Ovary (tissue), 9 donors: Measurements from ENCODE around the gene SLFN12. TPM values are rescaled to one million over a fixed set of nuclear protein-coding genes. Genes with fewer than 3 reads are reported as not detected.

Experiments
- DNase-seq, 5 donors: peaks; one replicate each; pipeline ENCODE4 v3.0.0-alpha.2; 2019 to 2020
- H3K27ac ChIP-seq, 2 donors: fragments of 200-600 bp; one replicate each; pipeline versions ENCODE4 v1.5.1 to v1.8.0; 2019 to 2022
- H3K27me3 ChIP-seq: fragments of 200-600 bp; one replicate; pipeline ENCODE4 v1.8.0; 2022
- H3K36me3 ChIP-seq: fragments of 200-600 bp; sonication (generic); one replicate; pipeline ENCODE4 v1.5.1; 2019
- H3K4me1 ChIP-seq: one replicate; pipeline ENCODE4 v1.8.1; 2013; ENCODE audit warnings: mild to moderate bottlenecking, moderate library complexity; ENCODE audit not compliant: insufficient read depth
- H3K4me3 ChIP-seq: fragments of 200-600 bp; sonication (generic); one replicate; pipeline ENCODE4 v1.5.1; 2017
- H3K9me3 ChIP-seq, 2 donors: fragments of 200-600 bp in 1 of 2; sonication (generic) in 1 of 2; one replicate each; pipeline versions ENCODE4 v1.5.1 to v1.8.1; 2013 to 2019; ENCODE audit warnings: mild to moderate bottlenecking in 1 of 2, moderate library complexity in 1 of 2
- CTCF ChIP-seq, 3 donors: fragments of 450-650 bp in 2 of 3; fragments of 200-600 bp in 1 of 3; IDR thresholded peaks; one replicate each; pipeline versions ENCODE4 v1.5.1 to v1.8.0; 2016 to 2022; ENCODE audit warnings: antibody characterized with exemption in 3 of 3, mild to moderate bottlenecking in 1 of 3
- EP300 ChIP-seq: sonication (generic); formaldehyde crosslinking; IDR thresholded peaks from one replicate; pipeline ENCODE4 v1.6.1; 2017; ENCODE audit warnings: antibody characterized with exemption
- POLR2A ChIP-seq: fragments of 450-650 bp; IDR thresholded peaks from one replicate; pipeline ENCODE4 v1.6.1; 2017; ENCODE audit warnings: antibody characterized with exemption, mild to moderate bottlenecking, moderate library complexity
- WGBS, 3 donors: extraction: QIAGEN DNeasy Blood & Tissue Kit in 1 of 3; methylation state at CpG; one replicate each; pipeline versions ENCODE4 v1.1.5 to v1.1.7; 2013 to 2017; 5-methylcytosine and 5-hydroxymethylcytosine counted together
- intact Hi-C, 4 donors: fragments of 100-400 bp; cut with DNase I; formaldehyde crosslinking; loops; one replicate each; pipeline versions ENCODE4 v1.11.0 to v1.15.1; 2022 to 2023
- polyA plus RNA-seq, 2 donors: library from polyadenylated mRNA; stranded (reverse); fragments of 200-250 nt in 1 of 2; fragments of 350-450 nt in 1 of 2; fragmentation: Illumina TruSeq in 1 of 2; extraction: RNeasy Lipid Tissue Mini Kit (QIAGEN cat#74804) in 1 of 2; gene quantifications; one replicate each; pipeline ENCODE4 v1.2.3, GENCODE V29; 2013 to 2014
- total RNA-seq, 7 donors: library from RNA; depleted of rRNA in 2 of 7; stranded (reverse); fragments of >200 nt in 2 of 7; fragmentation: NEBNext Ultra II Directional in 3 of 7; extraction: Animal tissue kit (Norgen Biotek cat#: 25700) in 3 of 7; gene quantifications; one replicate each; pipeline versions ENCODE4 v1.1.0 to v1.2.4, GENCODE V29; 2016 to 2023
- donor health status: DM: no; HTN: no; CAD: no; lungs with moderate emphysema.
- donor health status: DM: no; HTN: no; CAD: no.
- donor health status: Bipolar disorder and iron deficiency.
- donor health status: DM: yes; HTN: yes; CAD: no.
- donor health status: DM: no; HTN: no; CAD: no.
- donor health status: DM: yes; HTN: yes; CAD: no.

SLFN12 gene
- total and polyA plus RNA-seq, 9 donors, result 4.4 to 11.3 (median 7.8) TPM

- peak overlapping the region; percentile 46 for H3K4me3 ChIP-seq
- H3K36me3 ChIP-seq, result no peaks in the 10 kb centered on the region
- H3K4me1 ChIP-seq, result peaks cover 6% of the 10 kb centered on the region
- H3K27me3 ChIP-seq, result no peaks in the 10 kb centered on the region
- no peaks in the 10 kb centered on the region for H3K9me3 ChIP-seq
- WGBS, 3 donors, result 6 to 17% (median 9%) methylated on average over 36 of the region's 36 CpGs
- no peak overlapping the region for H3K27ac ChIP-seq
- TF ChIP-seq EP300, result no peak
- no peak for TF ChIP-seq CTCF (IDR thresholded peaks at IDR 0.05)
- DNase-seq, result peak in 2 of 5 donors; percentile 26 to 35
- intact Hi-C loops, result no loop called here
These were observed 17.2 kb upstream of the SLFN12 start for GRCh38 chr17:35449371-35449931.

GRCh38 chr17:35448899-35449227 lies 16.6 kb upstream of the SLFN12 start:
- TF ChIP-seq EP300 (no peak), POLR2A (no peak)
- no peaks in the 10 kb centered on the region for H3K36me3 ChIP-seq
- no peak overlapping the region for H3K27ac ChIP-seq
- intact Hi-C loops, result no loop called here
- H3K4me1 ChIP-seq, result peaks cover 6% of the 10 kb centered on the region
- 9 to 19% (median 13%) methylated on average over 12 to 16 of the region's 16 CpGs for WGBS, 3 donors
- no peaks in the 10 kb centered on the region for H3K9me3 ChIP-seq
- no peak for DNase-seq
- no peaks in the 10 kb centered on the region for H3K27me3 ChIP-seq
- H3K4me3 ChIP-seq, result peak overlapping the region; percentile 46

- Histone ChIP-seq H3K27me3 (no peaks in the 10 kb centered on the region), H3K4me1 (peaks cover 6% of the 10 kb centered on the region), H3K27ac (no peak within 1 kb of the TSS), H3K36me3 (no peaks in the 10 kb centered on the region), H3K9me3 (no peaks in the 10 kb centered on the region), H3K4me3 (peak within 1 kb of the TSS; percentile 46)
- TF ChIP-seq POLR2A (no peak), EP300 (no peak), CTCF (IDR thresholded peaks at IDR 0.05) (no peak)
- peak; percentile 39 to 72 (median 41) for DNase-seq
- intact Hi-C loops, result no loop called here
- 1% methylated on average over 44 of the region's 44 CpGs for WGBS, 3 donors
These were observed 16.1 kb upstream of the SLFN12 start, which contains the start of gene SLFN13 for GRCh38 chr17:35448214-35448898. Gene SLFN13 (minus strand): TSS chr17:35448766. CDS start chr17:35445680, 3,086 bp downstream.

- intact Hi-C loops, result no loop called here
- Histone ChIP-seq H3K27me3 (no peaks in the 10 kb centered on the region), H3K4me3 (no peak overlapping the region), H3K4me1 (peaks cover 6% of the 10 kb centered on the region), H3K27ac (no peak overlapping the region), H3K36me3 (no peaks in the 10 kb centered on the region), H3K9me3 (no peaks in the 10 kb centered on the region)
- TF ChIP-seq POLR2A (no peak), CTCF (IDR thresholded peaks at IDR 0.05) (no peak), EP300 (no peak)
- DNase-seq, result no peak
- 36 to 47% (median 43%) methylated on average over 3 of the region's 3 CpGs for WGBS, 3 donors
These were observed 15.2 kb upstream of the SLFN12 start for GRCh38 chr17:35447499-35447898.

GRCh38 chr17:35438433-35438832 lies 6.1 kb upstream of the SLFN12 start:
- Histone ChIP-seq H3K36me3 (no peaks in the 10 kb centered on the region), H3K4me3 (no peak overlapping the region), H3K27ac (no peak overlapping the region), H3K27me3 (no peaks in the 10 kb centered on the region), H3K9me3 (no peaks in the 10 kb centered on the region), H3K4me1 (peaks cover 4% of the 10 kb centered on the region)
- TF ChIP-seq POLR2A (no peak), EP300 (no peak), CTCF (IDR thresholded peaks at IDR 0.05) (no peak)
- intact Hi-C loops, result no loop called here
- DNase-seq, result no peak
